ENCODE measurements around the gene SCN1B. TPM values are rescaled to one million over a fixed set of nuclear protein-coding genes. Genes with fewer than 3 reads are reported as not detected.

The SCN1B gene
- total RNA-seq, 2 donors from 2014 or later, result 1.4 to 1.5 TPM

DNA sequence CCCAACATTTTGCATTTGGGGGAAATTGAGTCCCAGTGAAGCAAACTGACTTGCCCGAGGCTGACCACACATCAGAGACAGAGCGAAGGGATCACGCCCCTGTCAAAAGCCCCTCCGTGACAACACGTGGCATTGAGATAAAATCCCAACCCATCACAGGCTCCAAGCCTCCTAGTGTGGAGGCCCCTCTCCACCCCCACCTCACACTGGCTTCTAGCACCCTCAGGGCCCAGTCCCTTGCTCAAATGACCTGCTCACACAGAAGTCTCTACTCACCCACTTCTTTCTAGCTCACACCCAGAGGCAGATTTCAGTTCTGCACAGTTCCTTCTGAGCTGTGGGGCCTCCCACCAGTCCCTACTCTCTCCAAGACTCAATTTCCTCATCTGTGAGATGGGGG, 21.5 kb downstream of the SCN1B start:
- DNase-seq, result no peak
- Mint-ChIP-seq H3K27me3 (ENCODE audit: insufficient read depth) (no peaks in the 10 kb centered on the region), H3K4me1 (peaks cover 20% of the 10 kb centered on the region), H3K27ac (no peak overlapping the region), H3K36me3 (ENCODE audit: low read depth) (peaks cover 25% of the 10 kb centered on the region), H3K9me3 (no peaks in the 10 kb centered on the region), H3K4me3 (no peak overlapping the region)
- TF ChIP-seq, protein P1, sequence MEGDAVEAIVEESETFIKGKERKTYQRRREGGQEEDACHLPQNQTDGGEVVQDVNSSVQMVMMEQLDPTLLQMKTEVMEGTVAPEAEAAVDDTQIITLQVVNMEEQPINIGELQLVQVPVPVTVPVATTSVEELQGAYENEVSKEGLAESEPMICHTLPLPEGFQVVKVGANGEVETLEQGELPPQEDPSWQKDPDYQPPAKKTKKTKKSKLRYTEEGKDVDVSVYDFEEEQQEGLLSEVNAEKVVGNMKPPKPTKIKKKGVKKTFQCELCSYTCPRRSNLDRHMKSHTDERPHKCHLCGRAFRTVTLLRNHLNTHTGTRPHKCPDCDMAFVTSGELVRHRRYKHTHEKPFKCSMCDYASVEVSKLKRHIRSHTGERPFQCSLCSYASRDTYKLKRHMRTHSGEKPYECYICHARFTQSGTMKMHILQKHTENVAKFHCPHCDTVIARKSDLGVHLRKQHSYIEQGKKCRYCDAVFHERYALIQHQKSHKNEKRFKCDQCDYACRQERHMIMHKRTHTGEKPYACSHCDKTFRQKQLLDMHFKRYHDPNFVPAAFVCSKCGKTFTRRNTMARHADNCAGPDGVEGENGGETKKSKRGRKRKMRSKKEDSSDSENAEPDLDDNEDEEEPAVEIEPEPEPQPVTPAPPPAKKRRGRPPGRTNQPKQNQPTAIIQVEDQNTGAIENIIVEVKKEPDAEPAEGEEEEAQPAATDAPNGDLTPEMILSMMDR (conservative IDR thresholded peaks at IDR 0.05), result no peak
- Histone ChIP-seq H3K4me3 (ENCODE audit: low read length) (no peak overlapping the region), H3K9ac (ENCODE audit: extremely low read depth, low read length, poor library complexity, severe bottlenecking) (no peak overlapping the region), H3K9me3 (ENCODE audit: control insufficient read depth, low read length) (no peaks in the 10 kb centered on the region), H3K4me1 (ENCODE audit: control insufficient read depth, insufficient read depth, low read length) (no peaks in the 10 kb centered on the region), H3K27me3 (ENCODE audit: control insufficient read depth, insufficient read depth, low read length, poor library complexity, severe bottlenecking) (no peaks in the 10 kb centered on the region), H3K27ac (ENCODE audit: low read depth, low read length) (no peak overlapping the region), H3K36me3 (ENCODE audit: control insufficient read depth, insufficient read depth, low read length) (no peaks in the 10 kb centered on the region)
- WGBS, 2 experiments (ENCODE audit: insufficient coverage in 1 of 2, insufficient read length in 1 of 2), result 94 to 95% methylated on average over 3 to 5 of the region's 5 CpGs

DNA sequence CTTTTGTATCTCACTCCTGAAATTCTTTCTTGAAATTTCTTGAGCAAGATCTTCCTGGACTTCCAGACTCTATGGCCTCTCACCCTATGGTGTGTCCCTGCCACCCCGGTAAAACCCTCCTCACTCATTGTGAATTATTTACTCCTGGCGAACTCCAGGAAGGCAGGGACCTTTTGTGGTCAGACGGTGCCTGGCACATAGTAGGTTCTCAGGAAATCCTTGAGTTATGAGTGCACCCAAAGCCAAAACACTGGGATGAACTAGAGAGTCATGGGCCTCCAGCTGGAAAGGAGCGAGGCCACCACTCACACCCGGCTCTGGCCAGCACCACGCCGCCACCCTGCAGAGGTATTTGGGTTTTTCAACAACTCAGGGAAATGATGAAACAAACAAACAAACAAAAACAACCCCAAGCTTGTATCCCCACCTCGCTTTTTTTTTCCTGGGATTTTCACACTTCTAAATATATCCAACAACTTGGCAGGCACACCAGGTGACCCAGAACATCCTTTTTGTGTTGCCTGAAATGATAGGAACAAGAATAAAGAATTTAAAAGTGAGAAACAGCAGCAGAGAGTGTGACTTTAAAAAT, 22.4 kb downstream of the SCN1B start:
- no peak overlapping the region for H3K9ac ChIP-seq (ENCODE audit: extremely low read depth, low read length, poor library complexity, severe bottlenecking)
- H3K27me3 Mint-ChIP-seq (ENCODE audit: insufficient read depth), result no peaks in the 10 kb centered on the region
- no peak overlapping the region for H3K27ac ChIP-seq (ENCODE audit: low read depth, low read length)
- WGBS, 2 experiments (ENCODE audit: insufficient coverage in 1 of 2, insufficient read length in 1 of 2), result 69 to 84% methylated on average over 2 to 8 of the region's 8 CpGs
- no peaks in the 10 kb centered on the region for H3K4me1 ChIP-seq (ENCODE audit: control insufficient read depth, insufficient read depth, low read length)
- no peak overlapping the region for H3K4me3 ChIP-seq (ENCODE audit: low read length)
- H3K36me3 Mint-ChIP-seq (ENCODE audit: low read depth), result peaks cover 25% of the 10 kb centered on the region
- H3K4me1 Mint-ChIP-seq, result peaks cover 20% of the 10 kb centered on the region
- H3K4me3 Mint-ChIP-seq, result no peak overlapping the region
- TF ChIP-seq, protein P1 (conservative IDR thresholded peaks at IDR 0.05), result no peak
- no peaks in the 10 kb centered on the region for H3K9me3 ChIP-seq (ENCODE audit: control insufficient read depth, low read length)
- peak; percentile 75 for DNase-seq
- H3K27me3 ChIP-seq (ENCODE audit: control insufficient read depth, insufficient read depth, low read length, poor library complexity, severe bottlenecking), result no peaks in the 10 kb centered on the region
- peak overlapping the region; percentile 16 for H3K27ac Mint-ChIP-seq
- no peaks in the 10 kb centered on the region for H3K9me3 Mint-ChIP-seq
- no peaks in the 10 kb centered on the region for H3K36me3 ChIP-seq (ENCODE audit: control insufficient read depth, insufficient read depth, low read length)

DNA sequence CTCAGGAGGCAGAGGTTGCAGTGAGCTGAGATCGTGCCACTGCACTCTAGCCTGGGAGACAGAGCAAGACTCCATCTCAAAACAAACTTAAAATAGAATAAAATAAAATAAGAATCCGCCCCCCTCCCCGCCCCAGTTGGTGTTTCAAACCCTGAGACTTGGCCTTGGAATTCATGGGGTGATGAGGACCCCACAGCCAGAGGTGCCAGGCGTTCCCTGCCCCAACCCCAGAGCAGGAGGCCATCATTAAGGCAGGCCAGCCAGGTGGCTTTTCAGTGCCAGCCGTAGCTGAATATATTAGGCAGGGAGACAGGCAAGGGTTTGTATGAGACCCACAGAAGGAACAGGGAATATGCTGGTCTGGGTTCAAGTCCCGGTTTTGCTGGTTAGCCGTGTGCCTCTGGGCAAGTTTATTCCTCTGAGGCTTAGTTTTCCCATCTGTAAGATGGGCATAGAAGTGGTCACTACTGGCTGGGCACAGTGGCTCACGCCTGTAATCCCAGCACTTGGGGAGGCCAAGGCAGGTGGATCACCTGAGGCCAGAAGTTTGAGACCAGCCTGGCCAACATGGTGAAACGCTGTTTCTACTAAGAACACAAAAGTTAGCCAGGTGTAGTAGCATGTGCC, 23.5 kb downstream of the SCN1B start:
- H3K9me3 Mint-ChIP-seq, result no peaks in the 10 kb centered on the region
- H3K36me3 ChIP-seq (ENCODE audit: control insufficient read depth, insufficient read depth, low read length), result no peaks in the 10 kb centered on the region

More for the DNA sequence above, 23.5 kb downstream of the SCN1B start:
- H3K36me3 Mint-ChIP-seq (ENCODE audit: low read depth), result peaks cover 25% of the 10 kb centered on the region
- H3K9ac ChIP-seq (ENCODE audit: extremely low read depth, low read length, poor library complexity, severe bottlenecking), result no peak overlapping the region
- peaks cover 20% of the 10 kb centered on the region for H3K4me1 Mint-ChIP-seq
- DNase-seq, result no peak
- 79 to 84% methylated on average over 6 to 9 of the region's 9 CpGs for WGBS, 2 experiments (ENCODE audit: insufficient coverage in 1 of 2, insufficient read length in 1 of 2)
- H3K27me3 ChIP-seq (ENCODE audit: control insufficient read depth, insufficient read depth, low read length, poor library complexity, severe bottlenecking), result no peaks in the 10 kb centered on the region
- H3K27ac ChIP-seq (ENCODE audit: low read depth, low read length), result no peak overlapping the region
- H3K27me3 Mint-ChIP-seq (ENCODE audit: insufficient read depth), result no peaks in the 10 kb centered on the region
- TF ChIP-seq, protein P1 (conservative IDR thresholded peaks at IDR 0.05), result no peak
- H3K4me3 ChIP-seq (ENCODE audit: low read length), result no peak overlapping the region
- no peaks in the 10 kb centered on the region for H3K4me1 ChIP-seq (ENCODE audit: control insufficient read depth, insufficient read depth, low read length)
- H3K9me3 ChIP-seq (ENCODE audit: control insufficient read depth, low read length), result no peaks in the 10 kb centered on the region
- no peak overlapping the region for H3K4me3 Mint-ChIP-seq
- H3K27ac Mint-ChIP-seq, result no peak overlapping the region

All from endodermal cell (in vitro differentiated cells).